HL-60 (cell line): ENCODE measurements around the gene CZIB.

Experiments
- GABPA ChIP-seq: IDR thresholded peaks from 2 replicates; pipeline ENCODE4 v1.6.1; 2012; ENCODE audit warnings: low read depth
- POLR2AphosphoS5 ChIP-seq: IDR thresholded peaks from 2 replicates; pipeline ENCODE4 v1.6.1; 2012; ENCODE audit warnings: low read depth
- SPI1 ChIP-seq: IDR thresholded peaks from 2 replicates; pipeline ENCODE4 v1.6.1; 2012; ENCODE audit warnings: low read depth, mild to moderate bottlenecking, borderline replicate concordance
- TF ChIP-seq, protein P1 (sequence below): IDR thresholded peaks from one replicate; pipeline ENCODE4 v1.5.1; 2011; ENCODE audit warnings: low read length, control low read depth, inconsistent platforms; ENCODE audit not compliant: insufficient read depth

DNA sequence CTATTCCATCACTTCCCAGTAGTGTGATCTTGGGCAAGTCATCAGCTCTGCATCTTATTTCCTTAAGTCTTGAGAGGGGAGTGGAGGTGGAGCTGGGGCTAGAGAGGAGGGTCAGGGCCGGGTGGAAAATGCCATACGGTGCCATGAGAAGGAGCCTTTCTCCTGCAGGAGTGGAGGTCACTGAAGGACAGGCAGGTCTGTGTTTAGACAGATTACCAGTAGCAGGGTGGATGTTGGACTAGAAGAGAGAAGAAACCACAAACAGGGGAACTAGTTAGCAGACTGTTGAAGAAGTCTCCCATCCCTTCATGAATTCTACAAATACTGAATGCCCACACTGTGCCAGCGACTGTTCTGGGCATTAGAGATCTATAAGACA is 37.7 kb downstream of the CZIB start:
- TF ChIP-seq, protein P1, sequence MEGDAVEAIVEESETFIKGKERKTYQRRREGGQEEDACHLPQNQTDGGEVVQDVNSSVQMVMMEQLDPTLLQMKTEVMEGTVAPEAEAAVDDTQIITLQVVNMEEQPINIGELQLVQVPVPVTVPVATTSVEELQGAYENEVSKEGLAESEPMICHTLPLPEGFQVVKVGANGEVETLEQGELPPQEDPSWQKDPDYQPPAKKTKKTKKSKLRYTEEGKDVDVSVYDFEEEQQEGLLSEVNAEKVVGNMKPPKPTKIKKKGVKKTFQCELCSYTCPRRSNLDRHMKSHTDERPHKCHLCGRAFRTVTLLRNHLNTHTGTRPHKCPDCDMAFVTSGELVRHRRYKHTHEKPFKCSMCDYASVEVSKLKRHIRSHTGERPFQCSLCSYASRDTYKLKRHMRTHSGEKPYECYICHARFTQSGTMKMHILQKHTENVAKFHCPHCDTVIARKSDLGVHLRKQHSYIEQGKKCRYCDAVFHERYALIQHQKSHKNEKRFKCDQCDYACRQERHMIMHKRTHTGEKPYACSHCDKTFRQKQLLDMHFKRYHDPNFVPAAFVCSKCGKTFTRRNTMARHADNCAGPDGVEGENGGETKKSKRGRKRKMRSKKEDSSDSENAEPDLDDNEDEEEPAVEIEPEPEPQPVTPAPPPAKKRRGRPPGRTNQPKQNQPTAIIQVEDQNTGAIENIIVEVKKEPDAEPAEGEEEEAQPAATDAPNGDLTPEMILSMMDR: no peak
- TF ChIP-seq POLR2AphosphoS5 (no peak), SPI1 (no peak), GABPA (no peak)
